Progenitor cell of endocrine pancreas (in vitro differentiated cells): ENCODE results near the gene KRTAP12-2. TPM values are rescaled to one million over a fixed set of nuclear protein-coding genes. Genes with fewer than 3 reads are reported as not detected.

ENCODE experiments used
- DNase-seq: peaks from one replicate; pipeline ENCODE4 v3.0.0; 2021; ENCODE audit warnings: low spot score; ENCODE audit not compliant: unreplicated experiment
- H3K27ac Mint-ChIP-seq: 2 replicates; pipeline ENCODE4 v1.8.0; 2021; ENCODE audit warnings: mild to moderate bottlenecking, moderate library complexity, mixed read lengths
- H3K27me3 Mint-ChIP-seq: 2 replicates; pipeline ENCODE4 v1.8.0; 2021; ENCODE audit warnings: mixed read lengths
- H3K36me3 Mint-ChIP-seq: 2 replicates; pipeline ENCODE4 v1.8.0; 2022; ENCODE audit warnings: mixed read lengths; ENCODE audit not compliant: insufficient read depth
- H3K4me1 Mint-ChIP-seq: 2 replicates; pipeline ENCODE4 v1.8.0; 2021; ENCODE audit warnings: low read depth, mixed read lengths
- H3K4me3 Mint-ChIP-seq: 2 replicates; pipeline ENCODE4 v1.8.0; 2021; ENCODE audit warnings: low read depth, mild to moderate bottlenecking, moderate library complexity, mixed read lengths
- H3K9me3 Mint-ChIP-seq: 2 replicates; pipeline ENCODE4 v1.8.0; 2021; ENCODE audit warnings: low read depth, mixed read lengths
- total RNA-seq: library from RNA; stranded (reverse); gene quantifications from 2 replicates; pipeline ENCODE4 v1.2.1, GENCODE V29; 2021
- TF ChIP-seq, protein P1 (sequence below): fragments of 200-600 bp; sonication (generic); IDR thresholded peaks from one replicate; pipeline ENCODE4 v1.5.0; 2021; ENCODE audit warnings: antibody characterized with exemption, mild to moderate bottlenecking; ENCODE audit not compliant: unreplicated experiment

KRTAP12-2 gene
- total RNA-seq, 1 donor from 2014 or later = not detected

DNA sequence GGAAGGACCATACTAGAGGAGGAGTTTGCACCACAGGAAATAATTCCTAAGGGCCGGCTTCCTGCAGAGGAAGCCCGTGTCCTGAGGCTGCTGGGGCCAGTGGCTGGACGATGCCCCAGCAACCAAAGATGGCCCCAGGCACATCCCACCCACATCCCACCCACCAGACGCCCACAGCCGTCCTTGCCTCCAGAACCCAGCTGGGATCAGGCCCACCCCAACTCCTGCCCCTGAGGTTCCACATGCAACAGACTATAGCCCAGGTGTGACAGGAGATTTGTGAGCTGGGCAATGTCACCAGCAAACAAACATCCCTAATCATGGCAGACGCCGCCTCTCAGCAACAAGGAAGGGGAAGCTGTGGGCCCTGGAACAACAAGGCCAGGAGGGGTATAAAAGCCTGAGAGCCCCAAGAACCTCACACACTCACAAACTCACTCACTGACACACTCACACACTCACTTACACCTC is 40.0 kb downstream of the KRTAP12-2 start, which contains the start of gene KRTAP10-9:
Gene KRTAP10-9, plus strand, starts transcription at position 421 of the 471 bp plus-strand sequence. CDS start 79 bp downstream, outside the sequence.
- no peak for DNase-seq
- TF ChIP-seq, protein P1, sequence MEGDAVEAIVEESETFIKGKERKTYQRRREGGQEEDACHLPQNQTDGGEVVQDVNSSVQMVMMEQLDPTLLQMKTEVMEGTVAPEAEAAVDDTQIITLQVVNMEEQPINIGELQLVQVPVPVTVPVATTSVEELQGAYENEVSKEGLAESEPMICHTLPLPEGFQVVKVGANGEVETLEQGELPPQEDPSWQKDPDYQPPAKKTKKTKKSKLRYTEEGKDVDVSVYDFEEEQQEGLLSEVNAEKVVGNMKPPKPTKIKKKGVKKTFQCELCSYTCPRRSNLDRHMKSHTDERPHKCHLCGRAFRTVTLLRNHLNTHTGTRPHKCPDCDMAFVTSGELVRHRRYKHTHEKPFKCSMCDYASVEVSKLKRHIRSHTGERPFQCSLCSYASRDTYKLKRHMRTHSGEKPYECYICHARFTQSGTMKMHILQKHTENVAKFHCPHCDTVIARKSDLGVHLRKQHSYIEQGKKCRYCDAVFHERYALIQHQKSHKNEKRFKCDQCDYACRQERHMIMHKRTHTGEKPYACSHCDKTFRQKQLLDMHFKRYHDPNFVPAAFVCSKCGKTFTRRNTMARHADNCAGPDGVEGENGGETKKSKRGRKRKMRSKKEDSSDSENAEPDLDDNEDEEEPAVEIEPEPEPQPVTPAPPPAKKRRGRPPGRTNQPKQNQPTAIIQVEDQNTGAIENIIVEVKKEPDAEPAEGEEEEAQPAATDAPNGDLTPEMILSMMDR = no peak
- H3K4me3 Mint-ChIP-seq = no peak within 1 kb of the TSS
- H3K36me3 Mint-ChIP-seq = peaks cover 2% of the 10 kb centered on the region
- no peaks in the 10 kb centered on the region for H3K4me1 Mint-ChIP-seq
- no peak within 1 kb of the TSS for H3K27ac Mint-ChIP-seq
- H3K27me3 Mint-ChIP-seq = no peaks in the 10 kb centered on the region
- H3K9me3 Mint-ChIP-seq = peaks cover 38% of the 10 kb centered on the region

- H3K4me3 Mint-ChIP-seq = no peak overlapping the region
- H3K9me3 Mint-ChIP-seq = peaks cover 37% of the 10 kb centered on the region
- H3K27me3 Mint-ChIP-seq = no peaks in the 10 kb centered on the region
- no peak overlapping the region for H3K27ac Mint-ChIP-seq
- H3K36me3 Mint-ChIP-seq = peaks cover 2% of the 10 kb centered on the region
- TF ChIP-seq, protein P1 = no peak
- H3K4me1 Mint-ChIP-seq = no peaks in the 10 kb centered on the region
- no peak for DNase-seq
These were observed 40.5 kb downstream of the KRTAP12-2 start for GRCh38 chr21:44626262-44626661.

DNA sequence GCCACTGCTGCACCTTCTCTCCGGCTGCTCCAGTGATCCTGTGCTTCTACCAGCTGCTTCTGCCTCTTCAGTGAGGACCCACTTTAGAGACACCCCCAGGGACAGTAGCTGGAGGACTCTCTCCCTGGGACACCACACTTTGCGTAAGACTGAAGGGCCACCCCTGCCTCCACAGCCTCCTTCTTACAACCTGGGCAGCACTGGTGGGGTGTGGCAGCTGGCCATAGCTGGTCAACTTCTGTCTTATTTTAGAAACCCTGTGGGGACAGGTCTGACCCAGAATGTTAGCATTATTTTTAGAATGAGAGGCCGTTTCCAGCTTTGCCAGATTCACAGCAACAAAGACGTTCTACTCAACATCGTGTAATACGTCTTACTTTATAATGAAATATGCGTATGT is 41.0 kb downstream of the KRTAP12-2 start:
- Mint-ChIP-seq H3K9me3 (peaks cover 34% of the 10 kb centered on the region), H3K36me3 (peaks cover 2% of the 10 kb centered on the region), H3K4me3 (no peak overlapping the region), H3K4me1 (no peaks in the 10 kb centered on the region), H3K27me3 (no peaks in the 10 kb centered on the region), H3K27ac (no peak overlapping the region)
- DNase-seq = no peak
- TF ChIP-seq, protein P1 = no peak

DNA sequence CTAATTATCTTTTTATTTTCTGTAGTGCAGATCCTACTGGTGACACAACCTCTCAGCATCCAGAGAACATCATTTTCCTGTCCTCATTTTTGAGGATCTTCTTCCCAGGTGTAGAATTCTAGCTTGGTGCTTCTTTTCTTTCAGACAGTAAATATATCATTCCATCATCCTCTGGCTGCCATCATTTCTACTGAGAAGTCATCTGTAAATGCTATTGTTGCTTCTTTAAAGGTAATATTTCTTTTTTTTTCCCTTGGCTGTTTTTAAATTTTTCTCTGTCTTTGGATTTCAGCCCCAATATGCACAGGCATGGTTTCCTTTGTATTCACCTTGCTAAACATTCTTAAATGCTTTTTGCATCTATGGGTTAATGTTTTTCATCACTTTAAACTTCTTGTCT is 43.2 kb downstream of the KRTAP12-2 start:
- Mint-ChIP-seq H3K27me3 (no peaks in the 10 kb centered on the region), H3K27ac (no peak overlapping the region), H3K36me3 (peaks cover 5% of the 10 kb centered on the region), H3K4me3 (no peak overlapping the region), H3K9me3 (peaks cover 44% of the 10 kb centered on the region), H3K4me1 (no peaks in the 10 kb centered on the region)
- no peak for DNase-seq
- TF ChIP-seq, protein P1 = no peak

DNA sequence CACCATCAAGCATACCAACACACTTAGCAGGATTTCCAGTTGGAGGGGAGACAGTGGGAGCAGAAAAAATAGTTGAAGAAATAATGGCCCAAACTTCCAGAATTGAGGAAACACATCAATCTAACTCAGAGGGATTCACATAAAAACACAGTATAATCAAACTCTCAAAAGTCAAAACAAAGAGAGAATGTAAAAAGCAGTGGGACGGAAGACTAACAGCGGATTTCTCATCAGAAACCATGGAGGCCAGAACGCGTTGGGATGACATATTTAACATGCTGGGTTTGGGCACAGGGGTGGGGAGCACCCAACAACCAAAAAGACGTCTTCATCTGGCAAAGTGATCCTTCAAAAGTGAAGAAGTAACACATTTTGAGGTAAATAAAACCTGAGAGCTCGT is 46.8 kb downstream of the KRTAP12-2 start:
- H3K27ac Mint-ChIP-seq = no peak overlapping the region
- H3K4me3 Mint-ChIP-seq = no peak overlapping the region
- H3K9me3 Mint-ChIP-seq = peaks cover 42% of the 10 kb centered on the region

More for the DNA sequence above, 46.8 kb downstream of the KRTAP12-2 start:
- Mint-ChIP-seq H3K27me3 (no peaks in the 10 kb centered on the region), H3K36me3 (peaks cover 5% of the 10 kb centered on the region), H3K4me1 (no peaks in the 10 kb centered on the region)
- TF ChIP-seq, protein P1 = no peak
- no peak for DNase-seq
